Subcutaneous abdominal adipose tissue (tissue), 5 donors: ENCODE measurements around the gene TRAK1.

ENCODE experiments used
- H3K27ac ChIP-seq: one replicate; pipeline ENCODE4 v1.7.0; 2013; ENCODE audit warnings: low read depth, mild to moderate bottlenecking, inconsistent platforms, low read length, moderate library complexity
- H3K27me3 ChIP-seq, 5 donors: one replicate each; pipeline ENCODE4 v1.7.0; 2013; ENCODE audit warnings: low read length in 5 of 5, inconsistent platforms in 1 of 5; ENCODE audit not compliant: control insufficient read depth in 5 of 5, insufficient read depth in 4 of 5
- H3K36me3 ChIP-seq, 5 donors: one replicate each; pipeline ENCODE4 v1.7.0; 2013; ENCODE audit warnings: low read length in 5 of 5; ENCODE audit not compliant: control insufficient read depth in 5 of 5, insufficient read depth in 5 of 5
- H3K4me1 ChIP-seq, 5 donors: one replicate each; pipeline ENCODE4 v1.7.0; 2013; ENCODE audit warnings: low read length in 5 of 5, mild to moderate bottlenecking in 3 of 5, moderate library complexity in 1 of 5; ENCODE audit not compliant: control insufficient read depth in 5 of 5, insufficient read depth in 5 of 5
- H3K4me3 ChIP-seq, 5 donors: one replicate each; pipeline ENCODE4 v1.7.0; 2013; ENCODE audit warnings: low read length in 5 of 5, low read depth in 1 of 5
- H3K9ac ChIP-seq, 5 donors: one replicate each; pipeline ENCODE4 v1.7.0; 2013; ENCODE audit warnings: low read length in 5 of 5, mild to moderate bottlenecking in 4 of 5, moderate library complexity in 3 of 5
- H3K9me3 ChIP-seq, 5 donors: one replicate each; pipeline ENCODE4 v1.7.0; 2013; ENCODE audit warnings: low read length in 5 of 5; ENCODE audit not compliant: control insufficient read depth in 5 of 5
- donor health status: healthy.
- donor health status: healthy.
- donor health status: healthy.
- donor health status: healthy.
- donor health status: healthy.

The TRAK1 gene

DNA sequence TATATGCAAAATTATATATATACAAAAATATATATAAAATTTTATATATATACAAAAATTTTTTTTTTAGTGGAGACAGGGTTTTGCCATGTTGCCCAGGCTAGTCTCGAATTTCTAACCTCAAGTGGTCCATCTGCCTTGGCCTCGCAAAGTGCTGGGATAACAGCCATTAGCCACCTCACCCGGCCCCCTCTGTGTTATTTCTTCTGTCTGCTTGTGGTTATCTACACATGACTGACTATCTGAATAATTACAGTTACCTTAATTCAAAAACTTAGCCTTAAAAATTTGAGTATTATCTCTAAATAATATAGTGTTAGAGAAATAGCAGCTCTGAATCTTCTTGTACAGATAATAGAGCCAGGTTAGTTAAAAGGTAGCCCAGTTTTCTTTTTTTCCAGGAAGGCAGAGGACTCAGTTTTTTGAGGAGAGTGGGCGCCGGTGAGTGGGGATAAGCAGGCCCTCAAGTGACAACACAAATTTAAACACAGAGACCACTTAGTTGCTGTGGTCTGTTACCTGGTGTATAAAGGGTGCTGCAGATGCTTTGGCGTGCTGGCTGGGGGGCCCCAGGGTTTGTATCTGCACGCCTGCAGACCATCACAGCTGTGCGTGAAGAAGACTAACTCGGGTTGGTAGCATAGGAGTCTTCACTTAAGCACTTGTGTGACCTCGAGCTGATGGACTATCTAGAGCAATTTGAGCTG, 83.7 kb downstream of the TRAK1 start:
- H3K4me1 ChIP-seq = peaks cover 3 to 74% (median 65%) of the 10 kb centered on the region in 5 donors
- no peak overlapping the region for H3K4me3 ChIP-seq
- peak overlapping the region; percentile 82 for H3K27ac ChIP-seq
- no peaks in the 10 kb centered on the region for H3K9me3 ChIP-seq
- H3K27me3 ChIP-seq = no peaks in the 10 kb centered on the region
- H3K9ac ChIP-seq = peak overlapping the region in 1 of 5 donors; percentile 5
- H3K36me3 ChIP-seq = peaks cover 0 to 10% (median 5%) of the 10 kb centered on the region in 5 donors

DNA sequence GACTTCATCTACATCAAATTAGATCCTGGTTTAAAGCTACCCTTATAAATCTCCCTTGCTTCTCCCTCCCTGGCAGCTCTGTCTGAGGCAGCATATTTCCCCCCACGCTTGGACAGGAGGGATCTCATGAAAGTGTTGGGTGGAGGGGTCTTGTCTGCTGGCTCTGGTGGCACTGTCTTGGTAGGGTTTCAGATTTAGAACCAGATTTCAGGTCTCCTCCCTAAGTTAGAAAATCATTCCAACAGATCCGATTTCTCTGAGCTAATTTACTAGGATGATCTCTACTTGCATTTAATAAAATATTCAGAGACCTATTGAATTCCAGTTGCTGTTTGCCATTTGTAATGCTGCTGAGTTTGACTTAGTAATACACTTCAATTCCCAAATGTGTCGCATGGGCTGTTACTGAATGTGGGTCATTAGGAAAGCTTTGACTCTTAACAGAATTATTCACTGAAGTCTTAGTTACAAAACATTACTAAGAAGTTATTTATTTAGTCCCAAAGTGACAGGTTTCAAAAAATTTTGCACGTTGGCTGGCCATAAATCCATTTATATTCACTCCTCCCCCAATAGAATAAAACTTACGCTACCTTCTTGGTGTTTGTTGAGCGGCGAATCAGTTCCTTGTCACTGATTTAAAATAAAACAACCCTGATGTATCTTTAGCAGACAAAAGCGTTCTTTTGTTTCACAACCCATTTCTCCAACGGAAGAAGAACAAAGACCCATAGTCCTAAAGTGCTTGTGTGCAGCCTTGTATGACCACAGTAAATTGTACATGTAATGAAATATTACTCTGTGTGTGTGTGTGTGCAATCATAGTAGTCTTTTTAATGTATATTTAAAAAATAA, 84.5 kb downstream of the TRAK1 start:
- H3K9ac ChIP-seq = peak overlapping the region in 1 of 5 donors; percentile 5
- peaks cover 3 to 75% (median 63%) of the 10 kb centered on the region in 5 donors for H3K4me1 ChIP-seq
- no peaks in the 10 kb centered on the region for H3K27me3 ChIP-seq
- peaks cover 0 to 10% (median 5%) of the 10 kb centered on the region in 5 donors for H3K36me3 ChIP-seq
- no peak overlapping the region for H3K4me3 ChIP-seq
- peak overlapping the region; percentile 82 for H3K27ac ChIP-seq
- no peaks in the 10 kb centered on the region for H3K9me3 ChIP-seq

DNA sequence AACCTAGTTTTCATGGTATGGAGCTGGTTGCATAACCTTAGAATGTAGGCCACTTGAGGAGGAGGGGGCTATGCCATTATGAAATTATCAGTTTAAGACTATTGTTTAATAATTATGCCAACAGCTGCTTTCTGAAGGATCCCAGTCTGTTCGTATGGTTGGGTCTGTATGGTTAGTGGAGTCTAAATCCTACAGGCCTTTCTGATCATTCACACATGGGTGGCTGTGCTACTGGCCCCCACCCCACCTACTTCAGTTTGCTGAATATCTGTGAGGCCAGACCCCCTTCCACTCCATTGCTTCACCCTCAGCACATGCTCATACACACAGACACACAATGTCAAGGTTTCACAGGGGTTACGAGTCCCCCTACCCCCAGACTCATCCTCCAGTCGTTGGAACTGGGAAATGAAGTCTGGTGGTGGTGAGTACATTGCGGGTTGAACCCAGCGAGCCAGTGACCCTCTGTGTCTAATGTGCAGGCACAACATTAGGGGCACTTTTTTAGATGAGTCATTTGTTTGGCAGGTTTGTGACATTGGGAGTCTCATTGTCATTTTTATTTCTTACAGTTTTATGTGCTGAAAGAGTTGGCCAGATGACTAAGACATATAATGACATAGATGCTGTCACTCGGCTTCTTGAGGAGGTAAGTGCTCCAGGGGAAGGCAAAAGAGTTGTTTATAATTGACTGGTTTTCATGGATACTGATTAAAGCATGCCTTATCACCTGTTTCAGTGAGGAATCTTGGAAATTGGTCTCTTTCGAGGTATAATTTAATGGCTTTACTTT, 85.3 kb downstream of the TRAK1 start:
- H3K9me3 ChIP-seq = no peaks in the 10 kb centered on the region
- peaks cover 3 to 73% (median 61%) of the 10 kb centered on the region in 5 donors for H3K4me1 ChIP-seq

GRCh38 chr3:42177068-42177800, 86.1 kb downstream of the TRAK1 start:
- Histone ChIP-seq H3K4me3 (no peak overlapping the region), H3K27ac (peak overlapping the region; percentile 82), H3K36me3 (peaks cover 0 to 10% (median 5%) of the 10 kb centered on the region in 5 donors), H3K4me1 (peaks cover 3 to 65% (median 53%) of the 10 kb centered on the region in 5 donors), H3K9ac (no peak overlapping the region), H3K27me3 (no peaks in the 10 kb centered on the region), H3K9me3 (no peaks in the 10 kb centered on the region)

More for the DNA sequence above, 85.3 kb downstream of the TRAK1 start:
- H3K27me3 ChIP-seq = no peaks in the 10 kb centered on the region
- peak overlapping the region; percentile 82 for H3K27ac ChIP-seq
- no peak overlapping the region for H3K4me3 ChIP-seq
- H3K36me3 ChIP-seq = peaks cover 0 to 10% (median 5%) of the 10 kb centered on the region in 5 donors
- no peak overlapping the region for H3K9ac ChIP-seq

GRCh38 chr3:42177801-42178150, 86.6 kb downstream of the TRAK1 start:
- Histone ChIP-seq H3K27me3 (no peaks in the 10 kb centered on the region), H3K4me3 (no peak overlapping the region), H3K9me3 (no peaks in the 10 kb centered on the region), H3K9ac (no peak overlapping the region), H3K27ac (peak overlapping the region; percentile 82), H3K4me1 (peaks cover 3 to 60% (median 48%) of the 10 kb centered on the region in 5 donors), H3K36me3 (peaks cover 0 to 10% (median 5%) of the 10 kb centered on the region in 5 donors)

GRCh38 chr3:42179110-42179725, 88.1 kb downstream of the TRAK1 start:
- Histone ChIP-seq H3K27ac (peak overlapping the region; percentile 82), H3K9ac (peak overlapping the region in 1 of 5 donors; percentile 67), H3K9me3 (no peaks in the 10 kb centered on the region), H3K27me3 (no peaks in the 10 kb centered on the region), H3K4me1 (peaks cover 3 to 57% (median 47%) of the 10 kb centered on the region in 5 donors), H3K4me3 (no peak overlapping the region), H3K36me3 (peaks cover 0 to 10% (median 5%) of the 10 kb centered on the region in 5 donors)

DNA sequence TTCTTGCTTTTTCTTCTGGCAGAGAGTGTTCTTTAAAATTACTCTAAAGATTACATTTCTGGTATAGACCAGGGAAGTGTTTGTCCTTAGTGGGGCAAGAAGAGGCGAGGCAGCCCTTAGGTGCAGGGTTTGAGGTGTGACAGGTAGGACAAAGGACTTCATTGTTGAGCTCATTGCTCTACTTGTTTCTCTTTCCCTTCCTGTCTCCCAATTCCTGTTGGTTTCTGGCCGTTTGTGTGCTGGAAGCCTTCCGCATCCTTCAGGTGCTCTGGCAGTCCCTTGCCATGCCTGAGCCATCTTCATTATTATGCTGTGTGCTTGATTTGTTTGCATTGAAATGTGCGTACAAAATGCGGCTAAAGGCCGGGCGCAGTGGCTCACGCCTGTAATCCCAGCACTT, 89.7 kb downstream of the TRAK1 start:
- Histone ChIP-seq H3K4me3 (no peak overlapping the region), H3K4me1 (peaks cover 0 to 52% (median 44%) of the 10 kb centered on the region in 5 donors), H3K27me3 (no peaks in the 10 kb centered on the region), H3K27ac (no peak overlapping the region), H3K9ac (no peak overlapping the region), H3K36me3 (peaks cover 0 to 16% (median 13%) of the 10 kb centered on the region in 5 donors), H3K9me3 (no peaks in the 10 kb centered on the region)

- Histone ChIP-seq H3K36me3 (peaks cover 0 to 23% (median 8%) of the 10 kb centered on the region in 5 donors), H3K9me3 (no peaks in the 10 kb centered on the region), H3K4me3 (no peak overlapping the region), H3K27ac (no peak overlapping the region), H3K4me1 (peaks cover 2 to 51% (median 42%) of the 10 kb centered on the region in 5 donors), H3K9ac (no peak overlapping the region), H3K27me3 (no peaks in the 10 kb centered on the region)
These were observed 91.4 kb downstream of the TRAK1 start for GRCh38 chr3:42182555-42182954.
